ENCODE data around the gene AUP1.

The AUP1 gene

DNA sequence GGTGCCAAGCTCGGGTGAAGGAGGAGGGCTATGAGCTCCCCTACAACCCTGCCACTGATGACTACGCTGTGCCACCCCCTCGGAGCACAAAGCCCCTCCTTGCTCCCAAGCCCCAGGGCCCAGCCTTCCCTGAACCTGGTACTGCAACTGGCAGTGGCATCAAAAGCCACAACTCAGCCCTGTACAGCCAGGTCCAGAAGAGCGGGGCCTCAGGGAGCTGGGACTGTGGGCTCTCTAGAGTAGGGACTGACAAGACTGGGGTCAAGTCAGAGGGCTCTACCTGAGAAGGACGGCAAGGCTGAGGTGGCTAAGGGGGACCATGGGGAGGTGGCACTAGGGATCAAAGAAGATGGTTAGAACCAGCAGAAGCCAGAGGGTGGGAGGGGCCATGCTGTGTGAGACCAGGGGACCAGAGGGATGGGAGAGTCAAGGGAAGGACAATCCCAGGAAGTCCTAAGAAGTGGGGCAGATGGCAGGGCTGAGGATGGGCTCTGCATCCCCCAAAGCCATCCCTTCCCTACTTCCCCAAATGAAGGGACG, 27.4 kb upstream of the AUP1 start:
- no peak for DNase-seq (ENCODE audit: low read depth)
- H3K4me3 ChIP-seq (ENCODE audit: low read depth, low read length) = no peak overlapping the region
- TF ChIP-seq, protein P1, sequence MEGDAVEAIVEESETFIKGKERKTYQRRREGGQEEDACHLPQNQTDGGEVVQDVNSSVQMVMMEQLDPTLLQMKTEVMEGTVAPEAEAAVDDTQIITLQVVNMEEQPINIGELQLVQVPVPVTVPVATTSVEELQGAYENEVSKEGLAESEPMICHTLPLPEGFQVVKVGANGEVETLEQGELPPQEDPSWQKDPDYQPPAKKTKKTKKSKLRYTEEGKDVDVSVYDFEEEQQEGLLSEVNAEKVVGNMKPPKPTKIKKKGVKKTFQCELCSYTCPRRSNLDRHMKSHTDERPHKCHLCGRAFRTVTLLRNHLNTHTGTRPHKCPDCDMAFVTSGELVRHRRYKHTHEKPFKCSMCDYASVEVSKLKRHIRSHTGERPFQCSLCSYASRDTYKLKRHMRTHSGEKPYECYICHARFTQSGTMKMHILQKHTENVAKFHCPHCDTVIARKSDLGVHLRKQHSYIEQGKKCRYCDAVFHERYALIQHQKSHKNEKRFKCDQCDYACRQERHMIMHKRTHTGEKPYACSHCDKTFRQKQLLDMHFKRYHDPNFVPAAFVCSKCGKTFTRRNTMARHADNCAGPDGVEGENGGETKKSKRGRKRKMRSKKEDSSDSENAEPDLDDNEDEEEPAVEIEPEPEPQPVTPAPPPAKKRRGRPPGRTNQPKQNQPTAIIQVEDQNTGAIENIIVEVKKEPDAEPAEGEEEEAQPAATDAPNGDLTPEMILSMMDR (IDR thresholded peaks at IDR 0.05; ENCODE audit: control insufficient read depth, extremely low read depth, insufficient read depth) = no peak

DNA sequence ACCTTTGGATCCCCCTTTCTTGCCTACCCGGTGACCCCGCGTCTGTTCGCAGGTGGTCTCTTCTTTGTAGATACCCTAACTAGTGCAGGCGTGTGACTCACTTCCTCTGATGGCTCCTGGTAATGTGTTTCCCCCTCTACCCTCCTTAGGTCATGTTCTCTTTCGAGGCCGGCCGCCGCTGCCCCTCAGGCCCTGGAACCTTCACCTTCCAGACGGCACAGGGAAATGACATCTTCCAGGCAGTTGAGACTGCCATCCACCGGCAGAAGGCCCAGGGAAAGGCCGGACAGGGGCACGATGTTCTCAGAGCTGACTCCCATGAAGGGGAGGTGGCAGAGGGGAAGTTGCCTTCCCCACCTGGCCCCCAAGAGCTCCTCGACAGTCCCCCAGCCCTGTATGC, 26.7 kb upstream of the AUP1 start:
- TF ChIP-seq, protein P1 (IDR thresholded peaks at IDR 0.05; ENCODE audit: control insufficient read depth, extremely low read depth, insufficient read depth) = no peak
- no peak for DNase-seq (ENCODE audit: low read depth)
- H3K4me3 ChIP-seq (ENCODE audit: low read depth, low read length) = no peak overlapping the region

DNA sequence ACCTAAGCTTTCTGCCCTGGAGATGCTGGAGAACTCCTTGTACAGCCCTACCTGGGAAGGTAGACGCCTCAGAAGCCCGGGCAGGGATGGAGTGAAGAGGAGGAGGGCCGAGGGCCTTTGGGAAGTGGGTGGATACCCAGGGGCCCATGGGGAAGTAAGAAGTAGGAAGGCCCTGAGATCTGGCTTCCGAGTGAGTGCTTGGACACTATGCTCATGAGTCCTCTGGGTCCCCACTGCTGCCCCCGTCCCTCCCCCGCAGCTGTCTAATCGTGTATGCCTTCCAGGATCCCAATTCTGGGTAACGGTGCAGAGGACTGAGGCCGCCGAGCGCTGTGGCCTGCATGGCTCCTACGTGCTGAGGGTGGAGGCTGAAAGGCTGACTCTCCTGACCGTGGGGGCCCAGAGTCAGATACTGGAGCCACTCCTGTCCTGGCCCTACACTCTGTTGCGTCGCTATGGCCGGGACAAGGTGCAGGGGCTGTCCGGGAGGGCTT, 26.2 kb upstream of the AUP1 start:
- TF ChIP-seq, protein P1 (IDR thresholded peaks at IDR 0.05; ENCODE audit: control insufficient read depth, extremely low read depth, insufficient read depth) = no peak
- DNase-seq (ENCODE audit: low read depth) = no peak
- H3K4me3 ChIP-seq (ENCODE audit: low read depth, low read length) = no peak overlapping the region

DNA sequence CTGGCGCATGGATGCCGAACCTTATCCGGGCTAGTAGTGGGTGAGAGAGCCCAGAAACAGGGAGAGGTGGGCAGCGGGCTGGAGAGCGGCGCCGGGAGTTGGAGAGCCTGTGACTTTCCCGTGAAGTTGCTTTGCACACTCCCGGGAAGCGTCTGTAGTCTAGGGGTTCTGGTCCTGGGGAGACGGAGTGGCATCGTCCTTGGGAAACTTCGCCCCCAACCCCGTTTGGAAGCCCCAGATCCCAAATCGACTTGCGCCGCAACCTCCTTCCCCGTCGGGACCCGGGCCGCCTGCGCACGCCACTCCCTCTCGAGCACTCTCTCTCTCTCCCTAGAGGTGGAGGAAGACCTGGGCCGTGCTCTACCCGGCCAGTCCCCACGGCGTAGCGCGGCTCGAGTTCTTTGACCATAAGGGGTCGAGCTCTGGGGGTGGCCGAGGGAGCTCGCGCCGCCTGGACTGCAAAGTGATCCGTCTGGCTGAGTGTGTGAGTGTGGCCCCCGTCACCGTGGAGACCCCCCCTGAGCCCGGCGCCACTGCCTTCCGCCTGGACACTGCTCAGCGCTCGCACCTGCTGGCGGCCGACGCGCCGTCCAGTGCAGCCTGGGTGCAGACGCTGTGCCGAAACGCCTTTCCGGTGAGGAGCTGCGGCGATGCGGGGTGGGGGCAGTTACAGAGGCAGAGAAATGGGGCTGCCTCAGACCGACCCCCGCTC, 25.5 kb upstream of the AUP1 start:
- DNase-seq (ENCODE audit: low read depth) = no peak
- H3K4me3 ChIP-seq (ENCODE audit: low read depth, low read length) = no peak overlapping the region
- TF ChIP-seq, protein P1 (IDR thresholded peaks at IDR 0.05; ENCODE audit: control insufficient read depth, extremely low read depth, insufficient read depth) = no peak

DNA sequence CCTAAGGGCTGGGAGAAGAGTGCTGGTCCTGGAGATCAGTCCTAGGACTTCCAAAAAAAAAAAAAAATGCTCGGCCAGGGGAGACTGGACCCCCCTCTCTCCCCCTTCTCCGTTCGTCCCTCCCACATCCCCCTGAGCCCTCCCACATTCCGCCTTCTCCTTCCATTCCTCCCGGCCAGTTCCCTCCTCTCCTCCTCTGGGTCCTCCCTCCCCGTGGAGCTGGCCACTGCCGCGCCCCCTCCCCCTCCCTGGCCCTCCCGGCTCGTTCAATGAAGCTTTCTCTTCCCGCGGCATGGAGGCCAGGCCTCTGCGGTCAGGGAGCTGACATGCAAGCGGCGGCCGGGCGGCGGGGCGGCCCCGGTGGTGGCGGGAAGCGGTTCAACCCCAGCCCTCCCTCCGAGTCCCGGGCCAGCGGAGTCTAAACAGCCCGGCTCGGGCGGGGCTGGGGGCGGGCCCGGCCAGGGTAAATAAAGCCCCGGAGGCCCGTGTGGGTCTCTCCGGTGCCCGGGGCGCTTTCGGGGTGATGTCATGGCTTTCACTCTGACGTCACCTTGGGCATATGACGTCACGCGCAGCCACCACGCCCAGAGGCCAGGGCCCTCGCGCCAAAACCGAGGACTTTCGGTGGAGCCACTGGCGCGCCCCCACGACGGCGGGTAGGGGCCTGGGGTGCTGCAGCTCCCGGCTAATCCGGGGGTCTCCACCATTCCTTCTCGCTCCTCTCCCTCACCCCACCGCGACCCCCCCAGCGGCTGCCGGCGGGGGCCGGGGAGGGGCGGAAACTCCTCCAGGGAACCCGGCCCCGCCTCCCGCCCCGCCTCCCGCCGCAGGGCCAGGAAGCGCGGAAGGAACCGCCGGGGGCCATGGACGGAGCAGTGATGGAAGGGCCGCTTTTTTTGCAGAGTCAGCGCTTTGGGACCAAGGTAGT, 24.6 kb upstream of the AUP1 start, which contains the start of the genes DOK1 and LOXL3:
TSS of gene DOK1 (plus strand) at position 829 of the 928 bp plus-strand sequence. CDS start at position 864, 35 bp downstream.
TSS of gene LOXL3 (minus strand) at position 51 of the 928 bp plus-strand sequence. CDS start 1,308 bp downstream, outside the sequence.
- H3K4me3 ChIP-seq (ENCODE audit: low read depth, low read length) = peak within 1 kb of the TSS; percentile 38
- DNase-seq (ENCODE audit: low read depth) = no peak
- TF ChIP-seq, protein P1 (IDR thresholded peaks at IDR 0.05; ENCODE audit: control insufficient read depth, extremely low read depth, insufficient read depth) = no peak

DNA sequence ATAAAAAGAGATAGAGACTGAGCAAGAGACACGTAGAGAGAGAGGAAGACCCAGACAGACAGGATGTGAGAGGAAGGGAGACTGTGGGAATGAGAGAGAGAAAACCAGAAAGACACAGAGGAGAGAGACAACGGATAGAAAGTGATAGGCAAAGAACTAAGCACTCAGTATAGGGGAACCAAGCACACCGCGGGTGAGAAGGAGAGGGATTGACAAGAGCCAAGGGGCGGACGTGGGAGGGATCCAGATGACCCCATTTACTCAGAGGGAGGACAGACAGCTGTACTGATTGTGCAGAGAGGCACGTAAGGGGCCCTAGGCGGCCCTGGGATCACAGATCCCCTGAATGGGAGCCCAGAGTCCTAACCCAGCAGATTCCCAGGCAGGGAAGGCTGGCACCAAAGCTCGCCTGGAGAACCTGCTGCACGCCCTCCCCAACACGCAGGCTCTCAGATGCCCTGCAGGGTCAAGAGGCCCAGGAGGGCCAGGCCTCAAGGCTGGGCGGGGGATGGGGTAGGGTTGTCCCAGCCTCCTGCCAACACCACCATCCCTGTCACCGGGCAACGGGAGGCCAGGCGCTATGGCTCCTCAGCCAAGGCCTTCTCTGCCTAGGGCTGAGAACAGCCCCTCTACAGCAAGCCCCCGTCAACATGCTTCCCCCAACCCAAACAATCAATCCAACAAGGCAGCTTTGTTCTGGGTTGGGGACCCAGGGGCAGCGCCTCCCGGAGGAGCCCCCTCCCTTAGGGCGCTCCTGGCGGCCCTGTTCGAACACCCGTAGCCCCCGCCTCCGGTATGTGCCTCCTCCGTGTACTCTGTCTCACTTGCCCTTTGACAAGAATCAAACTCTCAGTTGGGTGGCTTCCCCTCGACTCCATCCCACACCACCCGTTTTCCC, 23.7 kb upstream of the AUP1 start:
- H3K4me3 ChIP-seq (ENCODE audit: low read depth, low read length) = no peak overlapping the region
- TF ChIP-seq, protein P1 (IDR thresholded peaks at IDR 0.05; ENCODE audit: control insufficient read depth, extremely low read depth, insufficient read depth) = no peak
- DNase-seq (ENCODE audit: low read depth) = no peak

Measured in LNCaP clone FGC (cell line).